Keratinocyte (primary cell): ENCODE data around the gene RPS26.

ENCODE experiments used
- EZH2 ChIP-seq: IDR thresholded peaks from one replicate; pipeline ENCODE4 v1.6.1; 2012; ENCODE audit warnings: inconsistent platforms, mild to moderate bottlenecking, low read length, moderate library complexity
- TF ChIP-seq, protein P1 (sequence below), 3 experiments: IDR thresholded peaks in 1 of 3; conservative IDR thresholded peaks in 1 of 3; optimal IDR thresholded peaks in 1 of 3; 2 replicates in 2 of 3; 3 replicates in 1 of 3; pipeline versions ENCODE3 to v1.5.1; 2011; ENCODE audit warnings: low read length in 3 of 3, mild to moderate bottlenecking in 3 of 3, moderate library complexity in 2 of 3, control low read depth in 1 of 3, inconsistent platforms in 1 of 3; ENCODE audit not compliant: insufficient read depth in 2 of 3; ENCODE audit errors: extremely low read depth in 1 of 3

- TF ChIP-seq, protein P1, sequence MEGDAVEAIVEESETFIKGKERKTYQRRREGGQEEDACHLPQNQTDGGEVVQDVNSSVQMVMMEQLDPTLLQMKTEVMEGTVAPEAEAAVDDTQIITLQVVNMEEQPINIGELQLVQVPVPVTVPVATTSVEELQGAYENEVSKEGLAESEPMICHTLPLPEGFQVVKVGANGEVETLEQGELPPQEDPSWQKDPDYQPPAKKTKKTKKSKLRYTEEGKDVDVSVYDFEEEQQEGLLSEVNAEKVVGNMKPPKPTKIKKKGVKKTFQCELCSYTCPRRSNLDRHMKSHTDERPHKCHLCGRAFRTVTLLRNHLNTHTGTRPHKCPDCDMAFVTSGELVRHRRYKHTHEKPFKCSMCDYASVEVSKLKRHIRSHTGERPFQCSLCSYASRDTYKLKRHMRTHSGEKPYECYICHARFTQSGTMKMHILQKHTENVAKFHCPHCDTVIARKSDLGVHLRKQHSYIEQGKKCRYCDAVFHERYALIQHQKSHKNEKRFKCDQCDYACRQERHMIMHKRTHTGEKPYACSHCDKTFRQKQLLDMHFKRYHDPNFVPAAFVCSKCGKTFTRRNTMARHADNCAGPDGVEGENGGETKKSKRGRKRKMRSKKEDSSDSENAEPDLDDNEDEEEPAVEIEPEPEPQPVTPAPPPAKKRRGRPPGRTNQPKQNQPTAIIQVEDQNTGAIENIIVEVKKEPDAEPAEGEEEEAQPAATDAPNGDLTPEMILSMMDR (optimal IDR thresholded peaks at IDR 0.05 in 1 of 3, IDR thresholded peaks at IDR 0.05 in 1 of 3, conservative IDR thresholded peaks at IDR 0.05 in 1 of 3; ENCODE audit: extremely low read depth in 1 of 3, insufficient read depth in 2 of 3, low read length in 3 of 3) = no peak
- no peak for TF ChIP-seq EZH2
Observed at GRCh38 chr12:56053407-56053893, 11.7 kb downstream of the RPS26 start.
